Activated naive CD4-positive, alpha-beta T cell treated with anti-CD3 and anti-CD28 coated beads, Interleukin-2, amount 10 ng/mL, durations not matched to agents 7 days and 5 days (primary cell): ENCODE results near the gene ZNF699.
"Not testable (repeated sequence)": the region's sequence is repeated elsewhere in the genome, so short reads cannot be mapped to it uniquely, and the experiment has no call there.

Source experiments
- CTCF ChIA-PET: fragments of 350-600 bp; sonication (Branson Sonifier 250); formaldehyde crosslinking; loops from one replicate; lab custom pipeline; 2021; ENCODE audit warnings: antibody characterized with exemption; lab: Charles Lee
- DNase-seq: peaks from one replicate; pipeline ENCODE4 v3.0.0-alpha.2; 2020
- H3K27ac Mint-ChIP-seq: one replicate; pipeline ENCODE4 v1.8.0; 2021; ENCODE audit warnings: mild to moderate bottlenecking, moderate library complexity, mixed read lengths
- H3K27me3 Mint-ChIP-seq: one replicate; pipeline ENCODE4 v1.8.0; 2021; ENCODE audit warnings: mild to moderate bottlenecking, mixed read lengths
- H3K36me3 Mint-ChIP-seq: one replicate; pipeline ENCODE4 v1.8.0; 2021; ENCODE audit warnings: mixed read lengths
- H3K4me1 Mint-ChIP-seq: one replicate; pipeline ENCODE4 v1.8.0; 2021; ENCODE audit warnings: mixed read lengths
- H3K4me3 Mint-ChIP-seq: one replicate; pipeline ENCODE4 v1.8.0; 2021; ENCODE audit warnings: mild to moderate bottlenecking, moderate library complexity, mixed read lengths
- H3K9me3 Mint-ChIP-seq: one replicate; pipeline ENCODE4 v1.8.0; 2021; ENCODE audit warnings: mixed read lengths

ZNF699 gene

GRCh38 chr19:9321338-9321737, 11.7 kb upstream of the ZNF699 start:
- CTCF ChIA-PET: no interaction called here
- H3K36me3 Mint-ChIP-seq: peaks cover 33% of the 10 kb centered on the region
- H3K27me3 Mint-ChIP-seq: no peaks in the 10 kb centered on the region

GRCh38 chr19:9313756-9314155, 4.1 kb upstream of the ZNF699 start:
- no peak for DNase-seq
- Mint-ChIP-seq H3K36me3 (peaks cover 10% of the 10 kb centered on the region), H3K27ac (no peak overlapping the region), H3K9me3 (peaks cover 46% of the 10 kb centered on the region), H3K27me3 (peaks cover 4% of the 10 kb centered on the region), H3K4me1 (peaks cover 12% of the 10 kb centered on the region), H3K4me3 (no peak overlapping the region)
- CTCF ChIA-PET: no interaction called here

More at GRCh38 chr19:9321338-9321737, 11.7 kb upstream of the ZNF699 start:
- Mint-ChIP-seq H3K4me3 (no peak overlapping the region), H3K27ac (no peak overlapping the region), H3K4me1 (peaks cover 30% of the 10 kb centered on the region), H3K9me3 (peaks cover 50% of the 10 kb centered on the region)
- no peak for DNase-seq

GRCh38 chr19:9309974-9310446, 372 bp upstream of the ZNF699 start:
- no peak for DNase-seq
- H3K27ac Mint-ChIP-seq: peak overlapping the region; percentile 94
- H3K4me3 Mint-ChIP-seq: peak overlapping the region; percentile 80
- peaks cover 34% of the 10 kb centered on the region for H3K9me3 Mint-ChIP-seq
- peaks cover 26% of the 10 kb centered on the region for H3K36me3 Mint-ChIP-seq
- CTCF ChIA-PET: interaction anchor here (1.2 kb wide), 1 partner anchor 14 kb away, joined by 3 read pairs; the partner anchor contains the start of gene ZNF559
- H3K27me3 Mint-ChIP-seq: peaks cover 4% of the 10 kb centered on the region
- peaks cover 26% of the 10 kb centered on the region for H3K4me1 Mint-ChIP-seq

- CTCF ChIA-PET: no interaction called here
- H3K9me3 Mint-ChIP-seq: peaks cover 29% of the 10 kb centered on the region
- DNase-seq: no peak
- H3K27me3 Mint-ChIP-seq: peaks cover 4% of the 10 kb centered on the region
- peaks cover 40% of the 10 kb centered on the region for H3K36me3 Mint-ChIP-seq
- H3K27ac Mint-ChIP-seq: peak overlapping the region; percentile 94
- H3K4me1 Mint-ChIP-seq: peaks cover 26% of the 10 kb centered on the region
- H3K4me3 Mint-ChIP-seq: peak overlapping the region; percentile 80
Observed at GRCh38 chr19:9308091-9308770, 1.4 kb downstream of the ZNF699 start.

- no peak for DNase-seq
- Mint-ChIP-seq H3K36me3 (peaks cover 53% of the 10 kb centered on the region), H3K9me3 (peaks cover 28% of the 10 kb centered on the region), H3K27me3 (peaks cover 4% of the 10 kb centered on the region), H3K4me1 (peaks cover 26% of the 10 kb centered on the region), H3K4me3 (no peak overlapping the region), H3K27ac (no peak overlapping the region)
- CTCF ChIA-PET: no interaction called here
Observed at GRCh38 chr19:9306443-9306842, 3.2 kb downstream of the ZNF699 start.

- CTCF ChIA-PET: no interaction called here
- Mint-ChIP-seq H3K9me3 (peaks cover 67% of the 10 kb centered on the region), H3K27me3 (no peaks in the 10 kb centered on the region), H3K4me3 (no peak overlapping the region), H3K27ac (no peak overlapping the region), H3K36me3 (peaks cover 80% of the 10 kb centered on the region), H3K4me1 (no peaks in the 10 kb centered on the region)
- DNase-seq: no peak
Observed at GRCh38 chr19:9296336-9296735, 13.3 kb downstream of the ZNF699 start.

- Mint-ChIP-seq H3K4me3 (no peak overlapping the region), H3K27ac (no peak overlapping the region), H3K9me3 (peaks cover 62% of the 10 kb centered on the region), H3K4me1 (no peaks in the 10 kb centered on the region), H3K36me3 (peaks cover 72% of the 10 kb centered on the region), H3K27me3 (no peaks in the 10 kb centered on the region)
- CTCF ChIA-PET: no interaction called here
- DNase-seq: no peak
Observed at GRCh38 chr19:9295411-9295849, 14.2 kb downstream of the ZNF699 start.

GRCh38 chr19:9289231-9289884, 20.3 kb downstream of the ZNF699 start:
- CTCF ChIA-PET: no interaction called here
- no peaks in the 10 kb centered on the region for H3K27me3 Mint-ChIP-seq
- DNase-seq: no peak
- H3K4me1 Mint-ChIP-seq: no peaks in the 10 kb centered on the region
- no peak overlapping the region for H3K27ac Mint-ChIP-seq
- no peak overlapping the region for H3K4me3 Mint-ChIP-seq
- H3K9me3 Mint-ChIP-seq: peaks cover 45% of the 10 kb centered on the region
- peaks cover 27% of the 10 kb centered on the region for H3K36me3 Mint-ChIP-seq

- H3K27me3 Mint-ChIP-seq, H3K36me3 Mint-ChIP-seq, CTCF ChIA-PET, H3K4me1 Mint-ChIP-seq, DNase-seq, H3K27ac Mint-ChIP-seq, H3K4me3 Mint-ChIP-seq: not testable (repeated sequence)
- H3K9me3 Mint-ChIP-seq: peaks cover 51% of the 10 kb centered on the region
Observed at GRCh38 chr19:9283485-9283884, 26.2 kb downstream of the ZNF699 start.

- H3K27me3 Mint-ChIP-seq: no peaks in the 10 kb centered on the region
- CTCF ChIA-PET: no interaction called here
- H3K36me3 Mint-ChIP-seq: no peaks in the 10 kb centered on the region
Observed at GRCh38 chr19:9251236-9251635, 58.4 kb downstream of the ZNF699 start.

GRCh38 chr19:9250630-9251029, 59.0 kb downstream of the ZNF699 start, which contains the start of gene OR7E24:
TSS of gene OR7E24 (plus strand) at chr19:9250930. CDS start at chr19:9251044, 114 bp downstream.
- no peaks in the 10 kb centered on the region for H3K36me3 Mint-ChIP-seq
- H3K27ac Mint-ChIP-seq: no peak within 1 kb of the TSS
- H3K9me3 Mint-ChIP-seq: peaks cover 26% of the 10 kb centered on the region
- H3K4me3 Mint-ChIP-seq: no peak within 1 kb of the TSS
- CTCF ChIA-PET: no interaction called here
- DNase-seq: no peak
- no peaks in the 10 kb centered on the region for H3K4me1 Mint-ChIP-seq
- no peaks in the 10 kb centered on the region for H3K27me3 Mint-ChIP-seq

More at GRCh38 chr19:9251236-9251635, 58.4 kb downstream of the ZNF699 start:
- Mint-ChIP-seq H3K4me1 (no peaks in the 10 kb centered on the region), H3K9me3 (peaks cover 29% of the 10 kb centered on the region), H3K4me3 (no peak overlapping the region), H3K27ac (no peak overlapping the region)
- no peak for DNase-seq
